Memory B cell (primary cell): Measurements from ENCODE around the gene GPX7.
A peak's percentile ranks its signal among the peaks of the same experiment; 100 is the strongest.

Experiments
- ATAC-seq: fragments of 150-1000 bp; cut with Tn5 transposase; 2 replicates; pipeline ENCODE4 v1.10.0; 2021; ENCODE audit warnings: low read depth, mild to moderate bottlenecking, moderate library complexity
- DNase-seq, 2 donors: peaks; one replicate each; pipeline ENCODE4 v3.0.0; 2022; ENCODE audit warnings: low spot score in 2 of 2
- H3K27ac Mint-ChIP-seq: one replicate; pipeline ENCODE4 v1.8.0; 2022; ENCODE audit warnings: mild to moderate bottlenecking, moderate library complexity, mixed read lengths
- H3K27me3 Mint-ChIP-seq: one replicate; pipeline ENCODE4 v1.8.0; 2022; ENCODE audit warnings: mixed read lengths
- H3K36me3 Mint-ChIP-seq: one replicate; pipeline ENCODE4 v1.8.0; 2022; ENCODE audit warnings: mild to moderate bottlenecking, mixed read lengths
- H3K4me1 Mint-ChIP-seq: one replicate; pipeline ENCODE4 v1.8.0; 2022; ENCODE audit warnings: mixed read lengths
- H3K4me3 Mint-ChIP-seq: one replicate; pipeline ENCODE4 v1.8.0; 2022; ENCODE audit warnings: mild to moderate bottlenecking, moderate library complexity, mixed read lengths
- H3K9me3 Mint-ChIP-seq: one replicate; pipeline ENCODE4 v1.8.0; 2022; ENCODE audit warnings: mixed read lengths

The GPX7 gene

DNA sequence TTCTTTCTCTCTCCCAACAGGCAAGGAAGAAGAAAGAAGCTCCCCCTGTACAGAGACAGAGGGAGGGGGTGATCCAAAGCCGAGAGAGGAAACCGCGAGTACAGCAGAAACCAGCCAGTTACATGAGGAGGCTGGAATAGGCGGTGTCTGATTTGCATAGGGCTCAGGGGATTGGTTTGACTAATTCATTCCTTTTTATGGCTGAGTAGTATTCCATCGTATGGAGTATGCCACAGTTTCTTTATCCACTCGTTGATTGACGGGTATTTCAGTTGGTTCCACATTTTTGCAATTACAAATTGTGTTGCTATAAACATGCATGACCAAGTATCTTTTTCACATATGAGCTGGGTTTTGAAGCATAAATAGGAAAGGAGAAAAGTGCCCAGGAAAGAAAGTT lies 3.4 kb upstream of the GPX7 start:
- Mint-ChIP-seq H3K4me1 (peaks cover 24% of the 10 kb centered on the region), H3K4me3 (no peak overlapping the region), H3K36me3 (no peaks in the 10 kb centered on the region), H3K9me3 (no peaks in the 10 kb centered on the region), H3K27me3 (no peaks in the 10 kb centered on the region), H3K27ac (no peak overlapping the region)
- no peak for ATAC-seq
- DNase-seq = no peak

GRCh38 chr1:52599236-52599635 lies 2.9 kb upstream of the GPX7 start:
- H3K27ac Mint-ChIP-seq = no peak overlapping the region
- DNase-seq (no peak), ATAC-seq (no peak)
- H3K9me3 Mint-ChIP-seq = no peaks in the 10 kb centered on the region
- H3K27me3 Mint-ChIP-seq = no peaks in the 10 kb centered on the region
- peaks cover 29% of the 10 kb centered on the region for H3K4me1 Mint-ChIP-seq
- H3K36me3 Mint-ChIP-seq = peaks cover 1% of the 10 kb centered on the region
- no peak overlapping the region for H3K4me3 Mint-ChIP-seq

DNA sequence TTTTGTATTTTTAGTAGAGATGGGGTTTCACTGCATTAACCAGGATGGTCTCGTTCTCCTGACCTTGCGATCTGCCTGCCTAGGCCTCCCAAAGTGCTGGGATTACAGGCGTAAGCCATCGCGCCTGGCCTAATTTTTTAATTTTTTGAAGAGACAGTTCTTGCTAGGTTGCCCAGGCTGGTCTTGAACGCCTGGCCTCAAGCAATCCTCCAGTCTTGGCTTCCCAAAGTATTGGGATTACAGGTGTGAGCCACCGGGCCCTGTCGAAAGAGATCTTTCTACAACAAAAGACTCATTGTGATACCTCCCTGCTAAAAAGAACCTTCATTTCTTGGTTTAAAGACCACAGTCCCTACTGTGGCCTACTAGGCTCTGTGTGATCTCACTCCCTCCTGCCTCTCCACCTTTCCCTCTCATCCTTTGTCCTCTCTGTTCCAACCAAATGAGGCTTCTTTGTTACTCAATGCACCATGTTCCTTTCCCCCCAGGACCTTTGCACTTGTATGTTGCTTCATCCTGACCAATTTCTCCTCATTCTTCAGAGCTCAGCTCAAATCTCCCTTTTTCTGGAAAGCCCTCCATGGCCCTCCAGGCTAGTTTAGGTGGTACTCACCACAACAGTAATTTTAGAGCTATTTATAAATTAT lies 1.5 kb upstream of the GPX7 start:
- Mint-ChIP-seq H3K27me3 (no peaks in the 10 kb centered on the region), H3K27ac (no peak overlapping the region), H3K4me1 (peaks cover 34% of the 10 kb centered on the region), H3K4me3 (no peak overlapping the region), H3K9me3 (no peaks in the 10 kb centered on the region), H3K36me3 (peaks cover 1% of the 10 kb centered on the region)
- DNase-seq = no peak
- ATAC-seq = no peak

DNA sequence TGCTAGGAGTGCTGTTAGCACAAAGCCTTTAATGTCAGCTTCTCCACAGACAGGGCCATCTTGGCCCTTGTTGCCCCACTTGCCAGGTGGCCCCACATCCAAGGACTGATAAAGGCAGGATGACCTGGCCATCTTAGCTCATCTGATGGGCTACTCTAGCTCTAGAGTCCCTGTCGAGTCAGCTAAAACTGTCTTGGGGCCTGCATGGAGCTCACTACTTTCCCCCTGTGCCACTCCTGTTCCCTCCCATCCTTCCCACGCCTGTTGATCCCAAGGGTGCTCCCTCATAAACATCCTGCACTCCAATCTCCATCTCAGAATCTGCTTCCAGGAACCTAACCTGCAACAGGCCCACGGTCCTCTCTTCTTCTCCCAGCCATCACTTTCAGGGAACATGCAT lies 652 bp upstream of the GPX7 start:
- Mint-ChIP-seq H3K9me3 (no peaks in the 10 kb centered on the region), H3K4me1 (peaks cover 42% of the 10 kb centered on the region)
- no peak for ATAC-seq

DNA sequence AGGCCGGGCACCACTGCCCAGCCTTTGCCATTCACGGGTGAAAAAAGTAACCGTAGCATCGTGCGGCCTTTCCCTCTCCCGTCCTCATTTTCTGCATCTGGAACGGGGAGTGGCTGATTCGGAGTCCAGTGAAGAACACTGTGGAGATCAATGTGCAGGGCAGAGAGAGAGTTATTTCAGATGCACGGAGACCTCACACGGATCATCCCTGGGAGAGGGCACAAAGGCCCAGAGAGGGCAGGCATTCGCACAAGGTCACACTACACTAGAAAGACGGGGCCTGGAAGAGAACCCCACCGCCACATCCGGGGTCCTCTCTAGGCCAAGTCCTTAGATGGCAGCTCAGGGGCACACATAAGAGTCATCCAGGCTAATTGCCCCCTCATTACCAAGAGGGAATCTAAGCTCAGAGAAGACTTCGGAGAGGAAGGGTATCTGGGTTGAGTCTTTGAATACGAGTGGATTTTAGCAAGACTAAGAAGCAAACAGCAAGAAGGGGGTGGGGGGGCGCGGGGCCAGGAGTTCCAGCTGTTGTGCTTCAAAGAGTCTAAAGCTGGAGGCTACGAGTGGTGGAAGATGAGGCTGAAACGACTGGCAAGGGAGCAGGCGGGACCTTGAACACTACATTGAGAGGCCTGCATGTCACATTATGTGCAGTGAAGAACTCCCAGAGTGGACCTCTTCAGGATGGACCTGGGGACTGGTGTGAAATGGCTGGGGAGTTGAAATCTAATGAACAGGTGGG lies 857 bp downstream of the GPX7 start:
- peak in 1 of 2 donors; percentile 16 for DNase-seq
- Mint-ChIP-seq H3K27me3 (no peaks in the 10 kb centered on the region), H3K36me3 (peaks cover 14% of the 10 kb centered on the region), H3K4me1 (peaks cover 44% of the 10 kb centered on the region), H3K9me3 (no peaks in the 10 kb centered on the region), H3K4me3 (peak overlapping the region; percentile 90), H3K27ac (peak overlapping the region; percentile 84)
- peak; percentile 16 for ATAC-seq

More for the DNA sequence above, 652 bp upstream of the GPX7 start:
- Mint-ChIP-seq H3K4me3 (peak overlapping the region; percentile 85), H3K36me3 (peaks cover 6% of the 10 kb centered on the region), H3K27me3 (no peaks in the 10 kb centered on the region), H3K27ac (peak overlapping the region; percentile 84)
- no peak for DNase-seq

GRCh38 chr1:52603630-52604029 lies 1.5 kb downstream of the GPX7 start:
- ATAC-seq (peak; percentile 2), DNase-seq (no peak)
- peak overlapping the region; percentile 84 for H3K27ac Mint-ChIP-seq
- no peaks in the 10 kb centered on the region for H3K27me3 Mint-ChIP-seq
- peaks cover 44% of the 10 kb centered on the region for H3K4me1 Mint-ChIP-seq
- H3K9me3 Mint-ChIP-seq = no peaks in the 10 kb centered on the region
- H3K36me3 Mint-ChIP-seq = peaks cover 17% of the 10 kb centered on the region
- peak overlapping the region; percentile 90 for H3K4me3 Mint-ChIP-seq

- ATAC-seq = peak; percentile 34
- Mint-ChIP-seq H3K27me3 (no peaks in the 10 kb centered on the region), H3K9me3 (no peaks in the 10 kb centered on the region), H3K36me3 (peaks cover 17% of the 10 kb centered on the region), H3K27ac (peak overlapping the region; percentile 84), H3K4me3 (peak overlapping the region; percentile 90), H3K4me1 (peaks cover 44% of the 10 kb centered on the region)
- no peak for DNase-seq
Observed at GRCh38 chr1:52604063-52604770, 2.0 kb downstream of the GPX7 start.

DNA sequence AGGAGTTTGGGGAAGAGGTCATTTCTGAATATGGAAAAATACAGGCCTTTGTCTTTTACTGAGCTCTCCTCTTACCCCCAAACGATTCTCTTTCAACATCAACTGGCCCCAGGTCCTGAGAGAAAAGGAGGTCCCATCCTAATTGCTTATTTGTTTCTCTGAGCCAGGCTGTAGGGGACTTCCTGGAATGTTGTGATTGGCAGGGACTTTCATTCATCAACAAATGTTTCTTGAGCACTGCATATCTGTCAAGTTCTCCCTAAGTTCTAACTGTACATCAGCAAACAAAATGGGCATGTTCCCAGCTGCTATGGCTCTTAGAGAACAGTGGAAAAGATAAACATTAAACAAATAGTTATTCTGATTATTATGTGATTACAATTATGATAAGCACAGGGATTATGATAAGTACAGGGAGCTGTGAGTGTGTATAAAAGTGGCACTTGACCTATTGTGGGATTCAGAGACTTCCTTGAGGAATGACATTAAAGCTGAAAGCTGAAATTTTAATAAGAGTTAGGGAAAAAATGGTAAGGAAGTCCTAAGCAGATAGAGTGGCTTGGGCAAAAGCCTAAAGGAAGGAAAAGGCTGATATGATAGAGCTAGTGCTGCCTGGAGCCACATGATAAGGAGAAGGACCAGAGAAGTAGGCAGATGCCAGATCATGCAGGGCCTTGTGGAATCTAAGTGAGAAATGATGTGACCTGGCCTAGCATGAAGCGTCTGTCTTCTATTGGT lies 11.6 kb downstream of the GPX7 start:
- no peak overlapping the region for H3K4me3 Mint-ChIP-seq
- peak overlapping the region; percentile 58 for H3K27ac Mint-ChIP-seq
- H3K4me1 Mint-ChIP-seq = peaks cover 21% of the 10 kb centered on the region
- no peak for ATAC-seq
- H3K36me3 Mint-ChIP-seq = peaks cover 16% of the 10 kb centered on the region
- no peak for DNase-seq
- H3K27me3 Mint-ChIP-seq = no peaks in the 10 kb centered on the region
- no peaks in the 10 kb centered on the region for H3K9me3 Mint-ChIP-seq

GRCh38 chr1:52614671-52615070 lies 12.5 kb downstream of the GPX7 start:
- DNase-seq (no peak), ATAC-seq (no peak)
- Mint-ChIP-seq H3K27me3 (no peaks in the 10 kb centered on the region), H3K36me3 (peaks cover 16% of the 10 kb centered on the region), H3K27ac (no peak overlapping the region), H3K4me3 (no peak overlapping the region), H3K9me3 (no peaks in the 10 kb centered on the region), H3K4me1 (peaks cover 21% of the 10 kb centered on the region)

- peaks cover 17% of the 10 kb centered on the region for H3K36me3 Mint-ChIP-seq
- no peaks in the 10 kb centered on the region for H3K9me3 Mint-ChIP-seq
- H3K4me1 Mint-ChIP-seq = peaks cover 22% of the 10 kb centered on the region
- ATAC-seq (no peak), DNase-seq (no peak)
- peak overlapping the region; percentile 15 for H3K27ac Mint-ChIP-seq
- no peak overlapping the region for H3K4me3 Mint-ChIP-seq
- no peaks in the 10 kb centered on the region for H3K27me3 Mint-ChIP-seq
Observed at GRCh38 chr1:52615489-52616042, 13.4 kb downstream of the GPX7 start.

GRCh38 chr1:52621950-52622349 lies 19.8 kb downstream of the GPX7 start:
- Mint-ChIP-seq H3K36me3 (peaks cover 18% of the 10 kb centered on the region), H3K9me3 (no peaks in the 10 kb centered on the region), H3K4me1 (peaks cover 16% of the 10 kb centered on the region), H3K4me3 (no peak overlapping the region), H3K27me3 (no peaks in the 10 kb centered on the region), H3K27ac (no peak overlapping the region)
- no peak for ATAC-seq
- DNase-seq = no peak

GRCh38 chr1:52623812-52624211 lies 21.6 kb downstream of the GPX7 start:
- no peak for DNase-seq
- Mint-ChIP-seq H3K4me3 (no peak overlapping the region), H3K9me3 (no peaks in the 10 kb centered on the region), H3K4me1 (peaks cover 20% of the 10 kb centered on the region), H3K27me3 (no peaks in the 10 kb centered on the region), H3K36me3 (peaks cover 13% of the 10 kb centered on the region), H3K27ac (no peak overlapping the region)
- no peak for ATAC-seq

DNA sequence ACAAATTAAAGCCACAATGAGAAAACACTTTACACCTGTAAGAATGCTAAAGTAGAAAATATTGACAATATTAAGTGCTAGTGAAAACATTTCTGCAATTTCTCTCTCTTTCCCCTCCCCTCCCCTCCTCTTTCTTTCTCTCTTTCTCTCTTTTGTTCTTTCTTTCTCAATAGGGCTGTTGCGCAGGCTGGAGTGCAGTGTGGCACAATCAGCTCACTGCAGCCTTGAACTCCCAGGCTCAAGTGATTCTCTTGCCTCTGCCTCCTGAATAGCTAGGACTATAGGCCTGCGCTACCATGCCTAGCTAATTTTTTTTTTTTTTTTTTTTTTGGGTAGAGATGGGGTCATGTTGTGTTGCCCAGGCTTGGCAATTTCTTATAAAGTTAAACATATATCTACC lies 24.9 kb downstream of the GPX7 start:
- peak overlapping the region; percentile 5 for H3K27ac Mint-ChIP-seq
- H3K4me3 Mint-ChIP-seq = no peak overlapping the region
- no peak for DNase-seq
- H3K4me1 Mint-ChIP-seq = peaks cover 28% of the 10 kb centered on the region
- no peaks in the 10 kb centered on the region for H3K27me3 Mint-ChIP-seq
- peaks cover 7% of the 10 kb centered on the region for H3K36me3 Mint-ChIP-seq
- no peaks in the 10 kb centered on the region for H3K9me3 Mint-ChIP-seq
- ATAC-seq = no peak
